Liver (tissue), 9 donors: ENCODE measurements around the gene ZBTB21. TPM values are rescaled to one million over a fixed set of nuclear protein-coding genes. Genes with fewer than 3 reads are reported as not detected.

Experiments used
- DNase-seq: peaks from one replicate; pipeline ENCODE4 v3.0.0-alpha.2; 2017; ENCODE audit warnings: low spot score
- H3K27ac ChIP-seq, 2 donors: one replicate each; pipeline ENCODE4 v1.7.0; 2013; ENCODE audit warnings: inconsistent platforms in 2 of 2, low read length in 2 of 2, control low read depth in 1 of 2, low read depth in 1 of 2, mild to moderate bottlenecking in 1 of 2
- H3K27me3 ChIP-seq, 4 donors: one replicate each; pipeline versions ENCODE4 v1.6.1 to v1.7.0; 2013; ENCODE audit warnings: low read length in 3 of 4, inconsistent platforms in 1 of 4, mild to moderate bottlenecking in 1 of 4, moderate library complexity in 1 of 4; ENCODE audit not compliant: control insufficient read depth in 4 of 4, insufficient read depth in 4 of 4
- H3K36me3 ChIP-seq, 4 donors: one replicate each; pipeline versions ENCODE4 v1.6.1 to v1.7.0; 2013; ENCODE audit warnings: low read length in 3 of 4, mild to moderate bottlenecking in 3 of 4, low read depth in 1 of 4, moderate library complexity in 1 of 4; ENCODE audit not compliant: control insufficient read depth in 4 of 4, insufficient read depth in 3 of 4
- H3K4me1 ChIP-seq, 4 donors: one replicate each; pipeline versions ENCODE4 v1.6.1 to v1.7.0; 2013; ENCODE audit warnings: low read length in 3 of 4, mild to moderate bottlenecking in 3 of 4, moderate library complexity in 1 of 4; ENCODE audit not compliant: control insufficient read depth in 4 of 4, insufficient read depth in 4 of 4
- H3K4me3 ChIP-seq, 3 donors: one replicate each; pipeline versions ENCODE4 v1.6.1 to v1.7.0; 2013; ENCODE audit warnings: low read length in 3 of 3, control low read depth in 1 of 3, low read depth in 1 of 3, mild to moderate bottlenecking in 1 of 3
- H3K9ac ChIP-seq, 2 donors: one replicate each; pipeline ENCODE4 v1.7.0; 2013; ENCODE audit warnings: low read length in 2 of 2, mild to moderate bottlenecking in 2 of 2, moderate library complexity in 2 of 2, control low read depth in 1 of 2, low read depth in 1 of 2
- H3K9me3 ChIP-seq, 4 donors: one replicate each; pipeline versions ENCODE4 v1.6.1 to v1.7.0; 2013; ENCODE audit warnings: low read length in 3 of 4; ENCODE audit not compliant: control insufficient read depth in 4 of 4
- EGR1 ChIP-seq, 2 donors: IDR thresholded peaks; 2 replicates each; pipeline ENCODE4 v1.6.1; 2016 to 2018; ENCODE audit warnings: antibody characterized with exemption in 2 of 2, low read depth in 2 of 2
- FOXA2 ChIP-seq: IDR thresholded peaks from 2 replicates; pipeline ENCODE4 v1.6.1; 2016; ENCODE audit warnings: antibody characterized with exemption
- GABPA ChIP-seq, 2 donors: IDR thresholded peaks in 1 of 2; conservative IDR thresholded peaks in 1 of 2; 2 replicates each; pipeline ENCODE4 v1.6.1; 2016; ENCODE audit warnings: antibody characterized with exemption in 2 of 2, mild to moderate bottlenecking in 1 of 2, moderate library complexity in 1 of 2
- JUND ChIP-seq, 2 donors: IDR thresholded peaks; 2 replicates each; pipeline ENCODE4 v1.6.1; 2016; ENCODE audit warnings: antibody characterized with exemption in 2 of 2
- NR2F2 ChIP-seq: IDR thresholded peaks from 2 replicates; pipeline ENCODE4 v1.6.1; 2016; ENCODE audit warnings: antibody characterized with exemption
- SP1 ChIP-seq: IDR thresholded peaks from 2 replicates; pipeline ENCODE4 v1.6.1; 2018; ENCODE audit warnings: antibody characterized with exemption, mild to moderate bottlenecking
- TAF1 ChIP-seq: conservative IDR thresholded peaks from 2 replicates; pipeline ENCODE4 v1.6.1; 2016; ENCODE audit warnings: antibody characterized with exemption, mild to moderate bottlenecking
- YY1 ChIP-seq: IDR thresholded peaks from 2 replicates; pipeline ENCODE4 v1.6.1; 2016; ENCODE audit warnings: antibody characterized with exemption, mild to moderate bottlenecking
- whole genome bisulfite sequencing: extraction: QIAGEN DNeasy Blood & Tissue Kit; methylation state at CpG from one replicate; pipeline ENCODE4 v1.1.7; 2013; 5-methylcytosine and 5-hydroxymethylcytosine counted together
- polyA plus RNA-seq, 2 donors: library from polyadenylated mRNA; stranded (reverse) in 1 of 2; unstranded in 1 of 2; fragments of 200-250 nt in 1 of 2; fragments of >200 nt in 1 of 2; fragmentation: Nextera tagmentation in 1 of 2; extraction: Ambion mirVana in 1 of 2; gene quantifications; one replicate each; pipeline versions ENCODE4 v1.2.1 to v1.2.3, GENCODE V29; 2013 to 2015
- total RNA-seq, 2 donors: library from RNA; depleted of rRNA; stranded (reverse); fragments of >200 nt; gene quantifications; one replicate each; pipeline ENCODE4 v1.2.3, GENCODE V29; 2014
- TF ChIP-seq, protein P1 (sequence below): IDR thresholded peaks from 2 replicates; pipeline ENCODE4 v1.6.1; 2016; ENCODE audit warnings: antibody characterized with exemption
- TF ChIP-seq, protein P2 (sequence below): IDR thresholded peaks from 2 replicates; pipeline ENCODE4 v1.6.1; 2016; ENCODE audit warnings: antibody characterized with exemption, mild to moderate bottlenecking
- TF ChIP-seq, protein P3 (sequence below): fragments of 150-350 bp; IDR thresholded peaks from 2 replicates; pipeline ENCODE4 v1.5.1; 2017; ENCODE audit warnings: improper control_type of control experiment, low read depth, low read length; ENCODE audit not compliant: missing input control
- TF ChIP-seq, protein P4 (sequence below): IDR thresholded peaks from 2 replicates; pipeline ENCODE4 v1.6.1; 2016; ENCODE audit warnings: antibody characterized with exemption
- donor health status: healthy.
- donor health status: healthy.
- donor health status: healthy.
- donor health status: healthy.
- donor health status: healthy.

The ZBTB21 gene
- total and polyA plus RNA-seq, 4 donors: 3.1 to 14.1 (median 4.0) TPM

DNA sequence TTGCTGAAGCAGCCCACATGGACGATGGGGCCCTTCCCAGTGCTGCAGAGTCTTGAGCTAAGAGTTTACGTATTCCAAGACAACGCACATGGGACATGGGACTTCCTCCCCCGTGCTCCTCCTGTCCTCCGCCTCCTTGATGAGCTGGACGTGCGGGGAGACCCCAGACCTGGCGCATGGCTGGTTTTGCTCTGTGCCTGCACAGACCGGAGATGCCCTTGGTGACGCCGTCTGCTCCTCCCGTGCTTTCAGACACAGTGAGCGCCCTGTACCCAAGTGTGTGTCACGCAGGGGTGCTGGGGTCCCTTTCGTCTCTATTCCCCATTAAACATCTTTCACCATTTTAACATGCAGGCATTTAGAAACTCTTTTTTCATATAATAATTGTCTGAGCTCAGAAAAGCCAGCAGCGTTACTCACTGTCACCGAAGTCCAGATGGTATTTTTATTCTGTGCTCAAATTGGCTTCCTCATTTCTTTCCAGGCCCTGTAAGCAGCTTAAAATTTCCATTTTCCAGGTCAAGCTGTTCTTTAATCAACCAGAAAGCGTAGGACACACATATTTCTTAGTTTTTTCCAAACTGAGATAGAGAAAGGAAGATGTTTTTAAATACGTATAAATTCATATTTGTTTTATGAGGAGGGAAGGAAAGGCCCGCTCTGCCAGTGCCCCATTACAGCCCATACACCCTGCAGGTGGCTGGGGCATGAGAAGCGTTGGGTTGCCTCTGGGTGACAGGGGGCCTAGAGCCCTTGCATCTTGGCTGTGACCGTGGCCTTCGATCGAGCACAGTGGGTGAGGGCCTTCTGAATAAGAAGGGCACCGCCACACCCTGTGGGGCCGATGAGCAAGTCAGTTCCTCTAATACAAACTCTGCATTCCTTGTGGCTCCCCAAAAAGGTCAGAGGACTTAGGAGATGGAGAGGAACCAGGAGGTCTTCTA lies 17.9 kb upstream of the ZBTB21 start:
- H3K4me1 ChIP-seq: no peaks in the 10 kb centered on the region

DNA sequence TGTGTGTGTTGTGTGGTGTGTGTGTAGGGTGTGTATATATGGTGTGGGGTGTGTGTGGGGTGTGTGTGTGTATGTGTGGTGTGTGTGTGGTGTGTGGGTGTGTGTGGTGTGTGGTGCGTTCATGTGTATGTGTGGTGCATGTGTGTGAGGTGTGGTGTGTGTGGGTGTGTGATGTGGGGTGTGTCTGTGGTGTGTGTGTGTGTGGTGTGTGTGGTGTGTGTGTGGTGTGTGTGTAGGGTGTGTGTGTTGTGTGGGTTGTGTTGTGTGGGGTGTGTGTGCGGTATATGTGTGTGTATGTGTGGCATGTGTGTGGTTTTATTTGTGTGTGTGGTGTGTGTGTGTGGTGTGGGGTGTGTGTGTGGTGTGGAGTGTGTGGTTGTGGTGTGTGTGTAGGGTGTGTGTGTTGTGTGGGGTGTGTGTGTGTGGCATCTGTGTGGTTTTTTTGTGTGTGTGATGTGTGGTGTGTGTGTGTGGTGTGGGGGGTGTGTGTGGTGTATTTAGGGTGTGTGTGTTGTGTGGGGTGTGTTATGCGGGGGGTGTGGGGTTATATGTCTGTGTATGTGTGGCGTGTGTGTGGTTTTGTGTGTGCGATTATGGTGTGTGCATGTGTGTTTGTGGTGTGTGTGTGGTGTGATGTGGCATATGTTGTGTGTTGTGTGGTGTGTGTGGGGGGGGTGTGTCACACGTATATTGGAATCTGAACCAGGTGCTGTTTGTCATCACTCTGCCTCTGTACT lies 17.1 kb upstream of the ZBTB21 start:
- H3K4me1 ChIP-seq: no peaks in the 10 kb centered on the region
- H3K9me3 ChIP-seq: no peaks in the 10 kb centered on the region
- DNase-seq: no peak
- no peaks in the 10 kb centered on the region for H3K36me3 ChIP-seq
- no peak overlapping the region for H3K4me3 ChIP-seq
- TF ChIP-seq EGR1 (IDR thresholded peaks at IDR 0.05; ENCODE audit: low read depth in 2 of 2): no peak
- TF ChIP-seq, protein P1, sequence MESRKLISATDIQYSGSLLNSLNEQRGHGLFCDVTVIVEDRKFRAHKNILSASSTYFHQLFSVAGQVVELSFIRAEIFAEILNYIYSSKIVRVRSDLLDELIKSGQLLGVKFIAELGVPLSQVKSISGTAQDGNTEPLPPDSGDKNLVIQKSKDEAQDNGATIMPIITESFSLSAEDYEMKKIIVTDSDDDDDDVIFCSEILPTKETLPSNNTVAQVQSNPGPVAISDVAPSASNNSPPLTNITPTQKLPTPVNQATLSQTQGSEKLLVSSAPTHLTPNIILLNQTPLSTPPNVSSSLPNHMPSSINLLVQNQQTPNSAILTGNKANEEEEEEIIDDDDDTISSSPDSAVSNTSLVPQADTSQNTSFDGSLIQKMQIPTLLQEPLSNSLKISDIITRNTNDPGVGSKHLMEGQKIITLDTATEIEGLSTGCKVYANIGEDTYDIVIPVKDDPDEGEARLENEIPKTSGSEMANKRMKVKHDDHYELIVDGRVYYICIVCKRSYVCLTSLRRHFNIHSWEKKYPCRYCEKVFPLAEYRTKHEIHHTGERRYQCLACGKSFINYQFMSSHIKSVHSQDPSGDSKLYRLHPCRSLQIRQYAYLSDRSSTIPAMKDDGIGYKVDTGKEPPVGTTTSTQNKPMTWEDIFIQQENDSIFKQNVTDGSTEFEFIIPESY: no peak
- TF ChIP-seq JUND (IDR thresholded peaks at IDR 0.05): no peak
- no peak for TF ChIP-seq GABPA (IDR thresholded peaks at IDR 0.05 in 1 of 2, conservative IDR thresholded peaks at IDR 0.05 in 1 of 2)
- TF ChIP-seq SP1: no peak
- TF ChIP-seq TAF1: no peak
- TF ChIP-seq NR2F2: no peak
- TF ChIP-seq, protein P2, sequence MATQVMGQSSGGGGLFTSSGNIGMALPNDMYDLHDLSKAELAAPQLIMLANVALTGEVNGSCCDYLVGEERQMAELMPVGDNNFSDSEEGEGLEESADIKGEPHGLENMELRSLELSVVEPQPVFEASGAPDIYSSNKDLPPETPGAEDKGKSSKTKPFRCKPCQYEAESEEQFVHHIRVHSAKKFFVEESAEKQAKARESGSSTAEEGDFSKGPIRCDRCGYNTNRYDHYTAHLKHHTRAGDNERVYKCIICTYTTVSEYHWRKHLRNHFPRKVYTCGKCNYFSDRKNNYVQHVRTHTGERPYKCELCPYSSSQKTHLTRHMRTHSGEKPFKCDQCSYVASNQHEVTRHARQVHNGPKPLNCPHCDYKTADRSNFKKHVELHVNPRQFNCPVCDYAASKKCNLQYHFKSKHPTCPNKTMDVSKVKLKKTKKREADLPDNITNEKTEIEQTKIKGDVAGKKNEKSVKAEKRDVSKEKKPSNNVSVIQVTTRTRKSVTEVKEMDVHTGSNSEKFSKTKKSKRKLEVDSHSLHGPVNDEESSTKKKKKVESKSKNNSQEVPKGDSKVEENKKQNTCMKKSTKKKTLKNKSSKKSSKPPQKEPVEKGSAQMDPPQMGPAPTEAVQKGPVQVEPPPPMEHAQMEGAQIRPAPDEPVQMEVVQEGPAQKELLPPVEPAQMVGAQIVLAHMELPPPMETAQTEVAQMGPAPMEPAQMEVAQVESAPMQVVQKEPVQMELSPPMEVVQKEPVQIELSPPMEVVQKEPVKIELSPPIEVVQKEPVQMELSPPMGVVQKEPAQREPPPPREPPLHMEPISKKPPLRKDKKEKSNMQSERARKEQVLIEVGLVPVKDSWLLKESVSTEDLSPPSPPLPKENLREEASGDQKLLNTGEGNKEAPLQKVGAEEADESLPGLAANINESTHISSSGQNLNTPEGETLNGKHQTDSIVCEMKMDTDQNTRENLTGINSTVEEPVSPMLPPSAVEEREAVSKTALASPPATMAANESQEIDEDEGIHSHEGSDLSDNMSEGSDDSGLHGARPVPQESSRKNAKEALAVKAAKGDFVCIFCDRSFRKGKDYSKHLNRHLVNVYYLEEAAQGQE: no peak
- 93% methylated on average over 6 of the region's 6 CpGs for WGBS
- H3K27me3 ChIP-seq: no peaks in the 10 kb centered on the region
- H3K27ac ChIP-seq: no peak overlapping the region
- H3K9ac ChIP-seq: no peak overlapping the region

More for the DNA sequence above, 17.9 kb upstream of the ZBTB21 start:
- 94% methylated on average over 26 of the region's 26 CpGs for WGBS
- Histone ChIP-seq H3K4me3 (no peak overlapping the region), H3K36me3 (no peaks in the 10 kb centered on the region), H3K27ac (no peak overlapping the region), H3K9me3 (no peaks in the 10 kb centered on the region), H3K9ac (no peak overlapping the region), H3K27me3 (no peaks in the 10 kb centered on the region)
- no peak for TF ChIP-seq JUND (IDR thresholded peaks at IDR 0.05)
- no peak for TF ChIP-seq GABPA (IDR thresholded peaks at IDR 0.05 in 1 of 2, conservative IDR thresholded peaks at IDR 0.05 in 1 of 2)
- no peak for TF ChIP-seq YY1
- TF ChIP-seq, protein P3, sequence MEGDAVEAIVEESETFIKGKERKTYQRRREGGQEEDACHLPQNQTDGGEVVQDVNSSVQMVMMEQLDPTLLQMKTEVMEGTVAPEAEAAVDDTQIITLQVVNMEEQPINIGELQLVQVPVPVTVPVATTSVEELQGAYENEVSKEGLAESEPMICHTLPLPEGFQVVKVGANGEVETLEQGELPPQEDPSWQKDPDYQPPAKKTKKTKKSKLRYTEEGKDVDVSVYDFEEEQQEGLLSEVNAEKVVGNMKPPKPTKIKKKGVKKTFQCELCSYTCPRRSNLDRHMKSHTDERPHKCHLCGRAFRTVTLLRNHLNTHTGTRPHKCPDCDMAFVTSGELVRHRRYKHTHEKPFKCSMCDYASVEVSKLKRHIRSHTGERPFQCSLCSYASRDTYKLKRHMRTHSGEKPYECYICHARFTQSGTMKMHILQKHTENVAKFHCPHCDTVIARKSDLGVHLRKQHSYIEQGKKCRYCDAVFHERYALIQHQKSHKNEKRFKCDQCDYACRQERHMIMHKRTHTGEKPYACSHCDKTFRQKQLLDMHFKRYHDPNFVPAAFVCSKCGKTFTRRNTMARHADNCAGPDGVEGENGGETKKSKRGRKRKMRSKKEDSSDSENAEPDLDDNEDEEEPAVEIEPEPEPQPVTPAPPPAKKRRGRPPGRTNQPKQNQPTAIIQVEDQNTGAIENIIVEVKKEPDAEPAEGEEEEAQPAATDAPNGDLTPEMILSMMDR: no peak
- TF ChIP-seq FOXA2: no peak
- TF ChIP-seq, protein P4, sequence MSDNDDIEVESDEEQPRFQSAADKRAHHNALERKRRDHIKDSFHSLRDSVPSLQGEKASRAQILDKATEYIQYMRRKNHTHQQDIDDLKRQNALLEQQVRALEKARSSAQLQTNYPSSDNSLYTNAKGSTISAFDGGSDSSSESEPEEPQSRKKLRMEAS: no peak
- no peak for DNase-seq
